NCI-H526 treated with DMSO at 0.1 percent for 48 hours (cell line): ENCODE data around the gene VAV3.

Experiments used
- DNase-seq: peaks from one replicate; lab custom pipeline; 2025; lab: John Stamatoyannopoulos, UW

The VAV3 gene

GRCh38 chr1:107534632-107535031 is 430.3 kb downstream of the VAV3 start:
- no peak for DNase-seq

DNA sequence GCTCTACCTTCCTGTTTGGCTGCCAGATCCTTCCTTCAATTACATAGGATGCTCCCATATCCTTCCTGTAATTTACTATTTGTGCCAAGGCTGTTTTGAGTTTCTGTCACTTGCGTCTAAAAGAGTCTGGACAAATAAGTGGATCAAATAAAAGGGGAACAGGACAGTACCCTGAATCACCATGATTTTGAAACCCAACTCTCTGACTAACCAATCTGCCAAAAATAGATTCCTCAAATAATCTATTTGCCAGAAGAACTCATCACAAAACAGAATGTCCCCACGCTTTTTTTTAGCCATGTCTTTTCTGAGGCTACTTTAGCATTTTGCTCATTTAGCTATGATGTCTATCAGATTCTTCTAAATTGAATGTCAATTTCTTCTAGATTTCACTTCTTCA is 431.5 kb downstream of the VAV3 start:
- no peak for DNase-seq

GRCh38 chr1:107532318-107532717 is 432.7 kb downstream of the VAV3 start:
- DNase-seq: no peak

GRCh38 chr1:107531065-107531908 is 433.7 kb downstream of the VAV3 start:
- no peak for DNase-seq

- DNase-seq: no peak
Observed at GRCh38 chr1:107530543-107530942, 434.4 kb downstream of the VAV3 start.

GRCh38 chr1:107529511-107530149 is 435.4 kb downstream of the VAV3 start:
- DNase-seq: peak; percentile 65

- DNase-seq: no peak
Observed at GRCh38 chr1:107526524-107527198, 438.3 kb downstream of the VAV3 start.

DNA sequence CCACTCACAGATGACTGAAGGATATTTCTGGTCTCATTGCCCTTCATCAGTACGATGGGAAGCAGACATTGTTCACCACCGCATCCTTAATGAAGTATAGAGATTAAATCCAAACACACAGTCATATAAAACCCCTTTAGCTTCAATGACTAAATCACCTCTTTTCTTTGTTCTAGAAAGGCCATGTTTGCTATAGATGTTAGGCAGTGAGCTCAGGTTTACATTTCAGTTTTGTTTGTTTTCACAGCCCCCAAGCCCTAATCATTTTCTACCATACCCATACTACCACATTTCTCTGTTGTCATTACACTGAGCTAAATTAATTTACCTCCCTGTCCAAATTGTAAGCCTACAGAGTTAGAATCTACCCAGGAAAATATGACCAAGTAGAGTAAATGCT is 439.0 kb downstream of the VAV3 start:
- DNase-seq: no peak

DNA sequence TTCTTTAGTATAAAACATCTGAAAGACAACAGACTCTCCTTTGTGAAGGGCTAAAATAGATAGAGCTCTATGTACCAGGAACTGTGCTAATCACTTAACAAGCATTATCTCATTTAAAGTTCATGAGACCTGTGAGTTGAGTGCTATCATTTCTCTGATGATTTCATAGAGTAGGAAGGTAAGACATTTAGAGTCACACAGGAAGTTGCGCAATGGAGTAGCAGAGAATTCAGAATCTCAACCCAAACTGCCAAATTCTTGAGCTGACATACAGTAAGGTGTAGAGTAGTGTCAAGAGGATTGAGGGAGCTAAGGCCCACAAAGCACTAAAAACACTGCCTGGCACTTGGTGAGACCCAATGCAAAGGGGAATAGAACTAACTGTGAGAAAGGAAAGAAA is 439.8 kb downstream of the VAV3 start:
- no peak for DNase-seq

GRCh38 chr1:107524301-107524700 is 440.7 kb downstream of the VAV3 start:
- DNase-seq: no peak

- no peak for DNase-seq
Observed at GRCh38 chr1:107523736-107524135, 441.2 kb downstream of the VAV3 start.

GRCh38 chr1:107523061-107523460 is 441.9 kb downstream of the VAV3 start:
- no peak for DNase-seq
